Measurements from ENCODE around the gene MPP3.
"Not testable (repeated sequence)": the region's sequence is repeated elsewhere in the genome, so short reads cannot be mapped to it uniquely, and the experiment has no call there.

MPP3 gene

DNA sequence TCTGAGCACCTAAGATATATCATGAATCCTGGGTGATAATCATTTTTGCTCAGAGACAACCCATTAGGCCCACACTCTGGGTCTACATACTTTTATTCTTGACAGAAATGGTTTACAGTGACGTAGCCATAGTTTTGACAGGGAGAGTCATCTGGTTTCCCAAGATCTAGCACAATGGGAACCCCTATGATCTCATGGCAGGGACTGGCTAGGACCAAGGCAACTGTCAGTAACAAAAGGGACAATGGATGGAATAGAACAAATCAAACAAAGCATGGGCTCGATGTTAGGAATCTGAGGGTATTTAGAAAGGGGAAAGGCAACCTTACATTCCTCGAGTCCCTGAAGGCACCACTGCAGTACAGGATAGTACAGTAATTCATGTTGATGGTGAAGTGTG lies 32.2 kb downstream of the MPP3 start:
- DNase-seq, result no peak

DNA sequence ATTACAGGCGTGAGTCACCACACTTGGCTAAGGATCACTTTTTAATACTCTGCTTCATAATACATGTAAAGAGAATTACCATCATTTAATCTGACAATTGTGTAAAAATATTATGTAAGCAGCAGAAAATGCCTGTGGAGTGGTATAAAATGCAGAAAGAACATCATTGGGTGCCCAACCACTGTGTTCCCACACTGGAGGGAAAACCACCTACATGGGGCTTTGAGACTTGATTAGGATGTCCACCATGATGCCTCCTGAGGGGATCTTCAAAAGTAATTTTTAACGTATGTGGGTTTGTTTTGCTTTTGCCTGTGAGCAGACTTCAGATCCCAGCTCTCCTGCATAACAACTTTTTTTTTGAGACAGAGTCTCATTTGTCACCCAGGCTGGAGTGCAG lies 33.9 kb downstream of the MPP3 start:
- no peak for DNase-seq

DNA sequence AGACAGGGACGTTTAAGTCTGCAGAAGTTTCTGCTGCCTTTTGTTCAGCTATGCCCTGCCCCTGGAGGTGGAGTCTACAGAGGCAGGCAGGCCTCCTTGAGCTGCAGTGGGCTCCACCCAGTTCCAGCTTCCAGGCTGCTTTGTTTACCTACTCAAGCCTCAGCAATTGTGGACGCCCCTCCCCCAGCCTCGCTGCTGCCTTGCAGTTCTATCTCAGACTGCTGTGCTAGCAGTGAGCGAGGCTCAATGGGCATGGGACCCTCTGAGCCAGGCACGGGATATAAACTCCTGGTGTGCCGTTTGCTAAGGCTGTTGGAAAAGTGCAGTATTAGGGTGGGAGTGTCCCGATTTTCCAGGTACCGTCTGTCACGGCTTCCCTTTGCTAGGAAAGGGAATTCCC lies 34.9 kb downstream of the MPP3 start:
- not testable (repeated sequence) for DNase-seq

DNA sequence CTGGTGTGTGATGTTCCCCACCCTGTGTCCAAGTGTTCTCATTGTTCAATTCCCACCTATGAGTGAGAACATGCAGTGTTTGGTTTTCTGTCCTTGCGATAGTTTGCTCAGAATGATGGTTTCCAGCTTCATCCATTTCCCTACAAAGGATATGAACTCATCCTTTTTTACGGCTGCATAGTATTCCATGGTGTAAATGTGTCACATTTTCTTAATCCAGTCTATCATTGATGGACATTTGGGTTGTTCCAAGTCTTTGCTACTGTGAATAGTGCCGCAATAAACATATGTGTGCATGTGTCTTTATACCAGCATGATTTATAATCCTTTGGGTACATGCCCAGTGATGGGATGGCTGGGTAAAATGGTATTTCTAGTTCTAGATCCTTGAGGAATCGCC lies 40.3 kb downstream of the MPP3 start:
- not testable (repeated sequence) for DNase-seq

DNA sequence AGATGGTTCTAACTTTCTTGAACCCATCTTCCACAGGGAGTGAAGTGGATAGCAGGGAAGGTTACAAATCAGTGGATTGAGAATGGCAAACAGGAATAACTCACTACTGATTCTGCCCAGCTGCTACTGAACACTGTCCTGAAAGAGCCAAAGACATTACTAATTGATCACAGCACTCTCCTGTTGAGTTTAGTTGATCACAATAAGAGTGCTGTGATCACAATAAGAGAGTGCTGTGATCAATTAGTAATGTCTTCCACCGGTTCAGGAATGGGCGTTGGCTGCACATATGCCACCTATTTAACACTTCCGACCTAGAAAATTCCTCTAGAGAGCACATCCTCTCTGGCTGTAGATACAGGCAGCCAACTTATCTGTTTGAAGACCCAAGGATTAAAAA lies 41.4 kb downstream of the MPP3 start:
- no peak for DNase-seq

DNA sequence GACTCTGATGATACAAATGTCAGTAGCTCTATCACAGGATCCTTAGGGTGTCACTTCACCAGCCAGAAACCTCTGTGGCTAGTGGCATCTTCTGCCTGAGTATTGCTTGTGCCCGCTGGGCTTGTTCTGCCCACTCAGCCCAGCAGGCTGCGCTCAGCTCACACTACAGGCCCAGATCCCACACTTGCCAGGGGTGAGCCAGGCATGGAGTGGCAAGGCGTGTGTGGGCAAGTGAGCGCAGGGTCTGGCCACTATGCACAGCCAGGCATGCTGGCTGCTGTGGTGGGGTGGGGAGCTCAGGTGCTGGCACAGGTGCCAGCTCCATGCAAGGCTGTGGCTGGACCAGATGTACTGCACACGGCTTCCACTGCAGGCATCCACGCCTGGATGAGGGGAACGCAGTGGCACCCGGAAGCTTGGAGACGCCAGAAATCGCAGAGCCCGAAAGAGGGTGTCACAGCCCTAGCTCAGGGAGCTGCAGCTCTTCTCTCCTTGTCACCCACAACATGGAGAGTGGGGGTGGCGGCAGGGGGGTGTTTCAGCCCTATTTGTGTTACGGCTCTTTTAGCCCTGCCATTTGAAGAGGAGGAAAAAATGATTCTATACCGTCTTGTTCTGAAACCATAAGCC lies 42.5 kb downstream of the MPP3 start:
- no peak for DNase-seq

DNA sequence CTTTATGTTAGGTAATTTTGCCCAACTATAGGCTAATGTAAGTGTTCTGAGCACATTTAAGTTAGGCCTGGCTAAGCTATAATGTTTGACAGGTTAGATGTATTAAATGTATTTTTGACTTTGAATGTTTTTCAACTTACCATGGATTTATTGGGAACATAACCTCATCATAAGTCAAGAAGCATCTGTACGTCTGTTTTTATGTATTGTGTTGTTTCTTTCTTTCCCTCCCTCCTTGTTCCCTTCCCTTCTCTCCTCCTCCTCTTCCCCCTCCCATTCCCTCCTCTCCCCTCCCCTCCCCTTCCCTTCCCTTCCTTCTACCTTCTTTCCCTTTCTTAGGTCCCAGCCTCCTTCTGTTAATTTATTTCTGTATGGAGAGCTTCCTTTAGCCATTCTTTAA lies 43.5 kb downstream of the MPP3 start:
- DNase-seq, result no peak

DNA sequence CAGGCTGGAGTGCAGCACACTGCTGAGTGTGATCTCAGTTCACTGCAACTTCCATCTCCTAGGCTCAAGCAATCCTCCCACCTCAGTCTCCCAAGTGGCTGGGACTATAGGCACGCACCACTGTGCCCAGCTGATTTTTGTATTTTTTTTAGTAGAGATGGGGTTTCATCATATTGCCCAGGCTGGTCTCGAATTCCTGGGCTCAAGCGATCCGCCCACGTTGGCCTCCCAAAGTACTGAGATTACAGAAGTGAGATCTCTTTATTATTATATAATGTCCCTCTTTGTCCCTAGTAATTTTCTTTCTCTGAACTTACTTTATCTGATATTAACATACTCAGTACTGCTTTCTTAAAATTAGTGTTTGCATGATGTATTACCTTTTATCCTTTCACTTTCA lies 44.4 kb downstream of the MPP3 start:
- no peak for DNase-seq

DNA sequence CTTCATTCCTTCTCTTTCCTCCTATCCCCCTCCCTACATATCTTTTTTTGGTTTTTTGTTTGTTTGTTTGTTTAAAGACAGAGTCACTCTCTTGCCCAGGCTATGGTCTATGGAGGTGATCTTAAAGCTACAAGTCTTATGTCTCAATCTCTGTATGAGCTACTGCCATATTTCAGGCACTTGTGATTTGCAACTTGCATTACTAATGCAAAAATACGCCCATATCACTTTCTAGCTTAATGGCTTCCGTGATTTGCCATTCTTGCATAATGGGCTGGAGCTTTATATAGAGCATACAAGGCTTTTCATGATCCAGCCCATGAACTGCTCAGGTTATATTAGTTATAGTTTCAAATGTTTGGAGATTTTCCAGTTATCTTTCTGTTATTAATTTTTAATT lies 45.2 kb downstream of the MPP3 start:
- no peak for DNase-seq

DNA sequence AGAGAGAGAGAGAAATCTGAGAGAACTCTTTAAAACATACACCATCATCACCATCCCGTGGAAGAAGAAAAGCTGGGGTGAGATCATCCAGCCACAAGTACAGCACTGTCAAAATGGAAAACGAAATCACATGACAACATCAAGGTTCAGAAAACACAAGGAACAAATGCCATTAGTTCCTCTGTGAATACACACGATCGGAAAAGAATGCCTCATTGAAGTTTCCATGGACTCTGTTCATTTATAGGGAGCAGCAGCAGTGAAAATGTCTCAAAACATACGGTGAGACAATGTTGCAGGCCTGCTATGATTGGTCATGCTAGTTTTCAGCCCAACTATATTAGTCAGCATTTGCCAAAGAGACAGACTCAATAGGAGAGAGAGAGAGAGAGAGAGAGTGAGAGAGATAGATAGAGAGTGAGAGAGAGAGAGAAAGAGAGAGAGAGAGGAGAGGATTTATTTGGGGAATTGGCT lies 48.3 kb downstream of the MPP3 start:
- no peak for DNase-seq

DNA sequence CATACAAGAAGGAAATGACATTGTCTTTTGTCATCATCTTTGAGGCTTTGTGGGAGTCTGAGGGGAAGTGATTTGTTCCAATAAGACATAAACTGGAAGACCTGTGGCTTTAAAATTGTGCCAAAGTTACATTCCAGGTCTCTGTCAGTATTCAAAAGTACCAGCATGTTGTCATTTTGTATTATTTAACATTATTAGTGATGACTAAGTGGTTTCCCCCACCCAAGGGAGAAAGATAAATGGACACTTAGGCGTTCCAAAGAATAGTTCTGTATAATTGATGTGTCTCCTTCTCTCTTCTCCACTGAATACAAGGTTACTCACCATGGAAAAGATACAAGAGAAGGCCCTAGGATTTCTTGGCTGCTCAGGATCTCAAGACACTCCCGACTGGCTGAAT lies 48.9 kb downstream of the MPP3 start:
- no peak for DNase-seq

DNA sequence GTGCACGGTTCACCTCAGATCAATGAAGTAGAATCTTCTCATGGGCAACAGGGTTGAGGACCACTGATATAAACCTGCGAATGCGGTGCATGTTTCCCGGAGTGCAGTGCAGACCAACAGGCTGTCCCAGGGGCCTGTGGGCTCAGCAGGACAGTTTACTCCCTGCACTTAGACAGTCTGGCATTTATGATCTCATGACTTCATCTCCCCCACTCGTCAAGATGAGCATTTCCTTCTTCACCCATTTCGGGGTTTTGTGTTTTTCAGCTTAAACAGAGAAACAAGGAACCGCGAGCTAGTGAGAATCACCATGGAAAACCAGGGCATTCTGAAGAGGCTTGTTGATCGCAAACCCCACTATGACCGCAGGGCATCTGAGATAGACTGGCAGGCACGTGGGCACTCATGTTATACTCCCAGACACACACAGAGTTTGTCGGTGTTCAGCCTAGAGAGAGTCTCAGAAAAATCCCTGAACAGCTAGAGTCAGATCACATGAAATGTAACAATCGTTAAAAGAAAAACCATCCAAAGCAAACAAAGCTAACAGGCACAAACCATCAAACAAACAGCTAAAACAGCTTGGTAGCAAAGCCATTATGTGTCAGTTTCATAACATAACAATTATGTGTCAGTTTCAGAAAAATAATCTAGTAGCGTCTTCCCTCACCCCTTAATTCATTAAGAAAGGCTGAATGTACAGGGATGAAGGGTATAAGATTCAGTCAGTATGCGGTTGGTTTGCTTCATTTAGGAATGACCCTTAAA lies 49.8 kb downstream of the MPP3 start:
- no peak for DNase-seq

DNA sequence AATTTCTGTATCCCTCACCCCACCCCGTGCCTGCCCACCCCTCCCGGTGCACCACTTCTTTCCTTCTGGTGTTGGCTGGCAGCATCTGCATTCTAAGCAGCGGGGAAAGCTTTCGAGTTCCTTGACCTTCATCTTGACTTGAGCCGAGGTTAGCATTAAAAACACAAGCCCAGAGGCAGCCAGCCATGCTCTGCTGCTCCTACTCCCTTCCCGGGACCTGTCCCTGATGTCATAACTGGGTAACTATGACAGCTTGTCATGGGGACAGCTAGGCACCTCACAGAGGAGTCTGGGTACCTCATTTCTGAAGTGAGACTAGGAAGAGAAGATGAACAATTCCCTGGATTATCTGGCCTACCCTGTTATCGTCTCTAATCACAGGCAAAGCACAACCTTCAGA lies 52.8 kb downstream of the MPP3 start, which contains the start of gene CFAP97D1:
TSS of gene CFAP97D1 (plus strand) at position 301 of the 400 bp plus-strand sequence. CDS start at position 329, 28 bp downstream.
- DNase-seq, result no peak

DNA sequence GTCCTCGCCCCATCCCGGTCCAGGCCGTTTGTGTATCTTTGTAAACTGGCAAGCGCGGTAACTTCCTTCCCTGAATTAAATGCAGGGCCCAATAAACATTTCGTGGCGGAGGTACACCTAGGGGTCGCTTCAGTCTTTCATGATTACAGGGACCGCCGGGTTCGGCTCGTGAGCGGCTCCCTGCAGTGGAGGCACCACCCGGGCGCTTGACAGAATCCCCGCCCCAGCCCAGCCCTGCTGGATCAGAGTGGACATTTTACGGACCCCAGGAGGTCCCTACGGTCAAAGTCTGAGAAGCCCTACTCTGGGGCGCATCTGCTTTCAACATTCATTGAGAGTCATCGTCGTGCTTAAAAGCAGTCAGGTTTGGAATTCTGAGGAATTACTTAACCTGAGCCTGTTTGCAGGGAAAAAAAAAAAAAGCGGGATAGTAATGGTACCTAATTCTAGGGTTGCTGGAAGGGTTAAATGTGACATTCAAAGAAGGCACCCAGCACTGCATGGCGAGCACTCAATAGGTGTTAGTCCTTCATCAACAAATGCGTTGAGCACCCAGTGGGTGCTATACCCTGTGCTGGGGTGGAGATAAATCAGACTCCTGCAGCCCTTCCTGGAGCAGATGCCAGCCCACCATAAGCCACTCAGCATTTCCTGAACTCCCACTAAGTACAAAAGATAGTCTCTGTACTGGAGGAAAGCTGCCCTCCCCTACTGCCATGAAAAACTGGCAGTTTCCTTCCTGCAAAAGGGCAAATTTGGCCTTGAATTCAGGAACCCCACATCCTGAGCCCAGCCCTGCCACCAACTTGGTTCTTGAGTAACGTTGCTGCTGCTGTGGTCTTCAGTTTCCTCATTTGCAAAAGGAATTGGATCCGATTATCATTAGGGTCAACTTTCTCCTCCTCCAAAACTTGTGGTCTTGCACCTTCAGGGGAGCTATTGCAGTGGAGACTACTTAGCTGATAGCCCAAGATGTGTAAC lies 53.5 kb downstream of the MPP3 start:
- DNase-seq, result no peak

DNA sequence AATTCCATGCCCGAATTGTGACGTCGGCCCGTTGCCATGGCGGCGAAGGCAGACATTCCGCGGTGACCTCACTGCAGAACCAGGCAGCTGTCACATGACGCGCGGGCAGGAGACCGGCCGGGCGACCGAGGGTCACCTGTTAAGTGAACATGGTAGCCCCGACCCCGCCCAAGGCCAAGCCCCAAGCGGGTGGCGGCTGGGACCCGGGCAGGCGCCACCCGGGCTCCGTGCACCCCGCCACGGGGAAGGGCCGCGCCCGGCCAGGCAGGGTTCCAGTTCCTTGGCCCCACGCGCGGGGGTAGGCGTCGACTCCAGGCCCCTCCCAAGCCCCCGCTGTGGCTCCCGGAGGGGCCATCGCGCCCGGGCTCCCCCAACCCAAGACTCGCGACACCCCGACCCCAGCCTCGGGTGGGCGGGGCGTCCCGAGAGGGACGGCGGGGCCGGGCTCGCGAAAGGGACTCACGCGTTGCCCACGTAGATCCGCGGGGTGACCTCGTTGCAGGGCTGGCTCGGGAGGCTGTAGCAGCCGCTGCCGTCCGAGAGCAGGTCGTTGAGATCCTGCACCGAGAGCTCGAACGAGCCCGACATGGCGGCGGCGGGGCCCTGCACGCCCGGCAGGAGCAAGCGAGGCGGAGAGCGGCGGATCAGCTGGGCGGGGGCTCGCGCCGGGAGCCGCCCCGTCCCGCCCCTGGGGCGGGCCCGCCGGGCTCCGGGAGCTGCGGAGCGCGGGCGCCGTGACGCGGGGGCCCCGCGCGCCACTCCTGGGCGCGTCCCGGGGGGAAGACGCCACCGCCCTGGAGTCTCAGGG lies 54.4 kb downstream of the MPP3 start, which contains the start of gene DUSP3:
TSS of gene DUSP3 (minus strand) at position 641 of the 808 bp plus-strand sequence. CDS start at position 588, 53 bp downstream.
- peak; percentile 76 for DNase-seq

DNA sequence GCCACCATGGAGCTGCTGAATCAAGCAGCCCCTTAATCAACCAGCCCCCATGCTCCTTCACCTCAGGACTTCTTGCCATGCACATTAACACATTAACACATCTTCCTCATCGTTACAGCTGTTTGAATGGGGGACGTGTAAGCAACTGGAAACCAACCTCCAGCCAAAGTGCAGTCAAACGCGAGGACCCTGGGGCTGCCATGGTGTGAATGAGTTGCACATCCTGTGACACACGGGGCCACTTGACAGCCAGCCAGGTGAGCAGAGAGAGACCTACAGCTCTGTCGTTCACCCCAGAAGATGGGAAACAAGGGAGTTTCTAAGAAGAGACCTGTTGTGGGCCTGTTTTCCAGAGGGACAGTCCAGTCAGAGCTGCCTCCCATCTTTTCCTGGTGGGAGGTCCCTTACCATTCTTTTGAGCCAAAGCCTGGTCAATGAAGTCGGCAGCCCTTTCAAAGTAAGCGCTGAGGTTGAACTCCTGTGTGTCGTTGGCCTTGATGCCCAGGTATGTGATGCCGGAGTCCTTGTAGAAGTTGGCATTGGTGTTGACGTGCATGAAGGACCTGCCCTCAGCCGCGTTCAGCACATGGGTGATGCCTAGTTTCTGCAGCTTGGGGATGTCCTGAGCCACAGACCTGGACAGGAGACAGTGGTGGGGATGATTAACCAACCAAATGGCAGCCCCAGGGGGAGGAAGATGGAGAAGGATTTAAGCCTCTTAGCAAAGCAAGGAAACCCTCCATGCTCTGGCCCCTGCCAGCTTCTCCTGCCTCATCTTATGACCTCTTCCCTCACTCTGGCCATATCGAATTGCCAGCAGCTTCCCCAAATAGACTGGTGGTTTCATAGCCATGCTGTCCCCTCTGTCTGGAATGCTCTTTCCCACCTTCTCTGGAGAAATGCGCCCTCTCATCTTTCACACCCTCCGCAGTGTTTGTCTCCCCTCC lies 58.4 kb downstream of the MPP3 start:
- DNase-seq, result no peak

DNA sequence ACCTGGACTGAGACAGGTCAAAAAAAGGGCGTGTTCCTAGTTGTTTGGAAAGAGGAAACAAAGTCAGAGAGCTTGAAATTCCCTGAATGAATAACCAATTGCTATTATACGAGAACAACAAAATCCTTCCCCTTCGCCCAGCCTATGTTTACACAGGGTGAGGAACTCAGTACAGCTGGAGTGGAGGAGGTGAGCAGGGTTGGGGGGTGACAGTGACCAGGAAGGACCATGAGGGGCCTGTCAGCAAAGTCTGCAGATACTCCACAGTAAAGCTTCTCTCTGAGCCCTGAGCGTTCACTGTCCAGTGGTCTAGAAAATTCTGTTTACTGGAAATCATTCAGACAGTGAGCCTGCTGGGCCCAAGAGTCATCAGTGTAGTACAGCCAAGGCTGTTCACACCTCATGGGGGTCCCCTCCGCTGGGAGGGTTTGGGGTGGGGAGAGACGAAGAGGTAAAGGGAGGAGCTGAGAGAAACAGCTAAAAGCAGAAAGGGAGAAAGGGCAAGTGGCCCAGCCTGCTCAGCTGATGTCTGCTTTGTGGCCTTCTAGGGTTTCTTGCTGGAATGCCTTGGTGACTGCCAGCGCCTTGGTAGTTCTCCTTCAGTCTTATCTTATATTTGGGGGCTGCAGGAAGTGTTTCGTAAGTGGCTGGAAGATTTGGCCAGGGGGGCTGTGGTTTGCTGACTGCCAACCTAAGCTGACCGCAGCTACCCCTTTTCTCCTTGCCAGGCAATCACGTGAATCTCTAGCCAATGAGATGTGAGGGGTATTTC lies 59.9 kb downstream of the MPP3 start:
- DNase-seq, result no peak

DNA sequence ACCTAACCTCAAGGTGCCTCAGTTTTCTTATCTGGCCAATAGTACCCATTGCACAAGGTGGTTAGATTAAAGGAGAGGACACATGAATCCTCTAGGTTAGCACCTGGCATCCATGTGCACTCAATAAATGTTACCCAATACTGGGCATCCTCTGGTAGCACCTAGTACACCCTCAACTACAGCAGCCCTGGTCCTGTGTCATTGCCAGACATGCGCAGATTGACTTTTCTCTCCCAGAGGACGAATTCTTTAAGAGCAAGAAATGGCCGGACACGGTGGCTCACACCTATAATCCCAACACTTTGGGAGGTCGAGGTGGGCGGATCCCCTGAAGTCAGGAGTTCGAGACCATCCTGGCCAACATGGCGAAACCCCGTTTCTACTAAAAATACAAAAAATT lies 61.5 kb downstream of the MPP3 start:
- no peak for DNase-seq

DNA sequence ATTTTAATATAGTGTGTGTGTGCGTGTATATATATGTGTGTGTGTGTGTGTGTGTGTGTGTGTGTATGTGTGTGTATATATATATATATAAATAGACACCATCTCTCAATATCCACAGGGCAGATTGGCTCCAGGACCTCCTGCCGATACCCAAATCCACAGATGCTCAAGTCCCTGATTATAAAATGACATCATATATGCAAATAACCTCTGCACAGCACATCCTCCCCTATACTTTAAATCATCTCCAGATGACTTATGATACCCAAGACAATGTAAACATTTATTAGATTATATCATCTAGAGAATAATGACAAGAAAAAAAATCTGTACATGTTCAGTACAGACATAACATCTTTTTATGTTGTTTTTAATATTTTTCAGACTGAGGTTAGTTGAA lies 62.0 kb downstream of the MPP3 start:
- no peak for DNase-seq

DNA sequence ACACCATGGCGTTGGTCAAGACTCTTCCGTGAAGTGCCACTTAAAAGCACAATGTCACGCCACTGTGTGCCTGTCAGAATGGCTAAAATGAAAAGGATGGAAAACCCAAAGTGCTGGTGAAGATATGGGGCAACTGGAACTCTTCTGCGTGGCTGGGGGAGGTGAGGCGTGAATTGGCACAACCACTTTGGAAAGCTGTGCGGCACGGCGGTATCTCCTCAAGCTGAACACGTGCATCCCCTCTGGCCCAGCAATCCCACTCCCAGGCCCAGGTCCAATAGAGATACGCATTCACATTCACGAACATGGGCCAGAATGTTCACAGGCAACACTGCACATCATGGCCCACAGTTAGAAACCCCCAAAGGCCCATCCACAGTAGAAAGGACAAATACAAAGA lies 63.1 kb downstream of the MPP3 start:
- DNase-seq, result peak; percentile 17
